HepG2 (cell line): ENCODE measurements around the gene NOL4L. TPM values are rescaled to one million over a fixed set of nuclear protein-coding genes. Genes with fewer than 3 reads are reported as not detected.

ENCODE experiments used
- AKAP8 ChIP-seq: sonication (generic); formaldehyde crosslinking; IDR thresholded peaks from 2 replicates; pipeline ENCODE4 v1.5.1; 2020; ENCODE audit warnings: mild to moderate bottlenecking, missing genetic modification reagents
- BCL6 ChIP-seq: IDR thresholded peaks from 2 replicates; pipeline ENCODE4 v1.6.1; 2016; ENCODE audit warnings: missing genetic modification reagents, missing compliant biosample characterization
- BRF2 ChIP-seq: sonication (generic); formaldehyde crosslinking; IDR thresholded peaks from 2 replicates; pipeline ENCODE4 v1.8.1; 2022; ENCODE audit warnings: mild to moderate bottlenecking, missing genetic modification reagents
- DRAP1 ChIP-seq: IDR thresholded peaks from 2 replicates; pipeline ENCODE4 v1.6.1; 2016; ENCODE audit warnings: missing genetic modification reagents, missing compliant biosample characterization
- ESRRA ChIP-seq: sonication (generic); formaldehyde crosslinking; IDR thresholded peaks from 2 replicates; pipeline ENCODE4 v1.5.1; 2020; ENCODE audit warnings: mild to moderate bottlenecking, low read depth, missing genetic modification reagents
- HIVEP1 ChIP-seq: sonication (generic); formaldehyde crosslinking; IDR thresholded peaks from 2 replicates; pipeline ENCODE4 v1.4.0; 2020; ENCODE audit warnings: mild to moderate bottlenecking, missing genetic modification reagents
- HNF4A ChIP-seq: sonication (generic); formaldehyde crosslinking; IDR thresholded peaks from 2 replicates; pipeline ENCODE4 v1.4.0; 2020; ENCODE audit warnings: missing genetic modification reagents
- HNRNPLL ChIP-seq: fragments of 200-400 bp; formaldehyde crosslinking; IDR thresholded peaks from 2 replicates; pipeline ENCODE4 v1.6.1; 2017; ENCODE audit warnings: mild to moderate bottlenecking, low read depth, low read length; ENCODE audit not compliant: poor library complexity, severe bottlenecking
- KAT8 ChIP-seq: IDR thresholded peaks from 2 replicates; pipeline ENCODE4 v1.6.1; 2016; ENCODE audit warnings: missing genetic modification reagents, missing compliant biosample characterization
- KLF11 ChIP-seq: IDR thresholded peaks from 2 replicates; pipeline ENCODE4 v1.6.1; 2016; ENCODE audit warnings: missing compliant biosample characterization
- MEF2D ChIP-seq: sonication (generic); formaldehyde crosslinking; IDR thresholded peaks from 2 replicates; pipeline ENCODE4 v1.5.1; 2020; ENCODE audit warnings: mild to moderate bottlenecking, missing genetic modification reagents
- MTF1 ChIP-seq: sonication (generic); formaldehyde crosslinking; IDR thresholded peaks from 2 replicates; pipeline ENCODE4 v1.5.0; 2020; ENCODE audit warnings: missing genetic modification reagents
- NKX3-1 ChIP-seq: sonication (generic); formaldehyde crosslinking; IDR thresholded peaks from 2 replicates; pipeline ENCODE4 v1.5.0; 2020; ENCODE audit warnings: missing genetic modification reagents
- NONO ChIP-seq, 2 experiments: fragments of 450-650 bp in 1 of 2; sonication (generic) in 1 of 2; formaldehyde crosslinking in 1 of 2; IDR thresholded peaks in 1 of 2; conservative IDR thresholded peaks in 1 of 2; 2 replicates each; pipeline versions ENCODE4 v1.6.1 to v1.8.0; 2017 to 2022; ENCODE audit warnings: mild to moderate bottlenecking in 1 of 2, missing genetic modification reagents in 1 of 2, moderate library complexity in 1 of 2
- SKI ChIP-seq: fragments of 450-650 bp; IDR thresholded peaks from one replicate; pipeline ENCODE4 v1.6.1; 2018; ENCODE audit warnings: mild to moderate bottlenecking; ENCODE audit not compliant: partially characterized antibody
- TEF ChIP-seq: sonication (generic); formaldehyde crosslinking; IDR thresholded peaks from 2 replicates; pipeline ENCODE4 v1.5.0; 2020; ENCODE audit warnings: missing genetic modification reagents
- ZBTB37 ChIP-seq: sonication (generic); formaldehyde crosslinking; IDR thresholded peaks from 2 replicates; pipeline ENCODE4 v1.4.0; 2020; ENCODE audit warnings: mild to moderate bottlenecking, missing genetic modification reagents
- ZEB1 ChIP-seq: IDR thresholded peaks from 2 replicates; pipeline ENCODE4 v1.6.1; 2012; ENCODE audit warnings: mild to moderate bottlenecking, low read depth, inconsistent platforms; ENCODE audit not compliant: insufficient replicate concordance
- ZKSCAN1 ChIP-seq: fragments of 150-350 bp; IDR thresholded peaks from 2 replicates; pipeline ENCODE4 v1.6.1; 2014; ENCODE audit warnings: low read length
- ZMYM3 ChIP-seq: sonication (generic); formaldehyde crosslinking; IDR thresholded peaks from 2 replicates; pipeline ENCODE4 v1.5.1; 2020; ENCODE audit warnings: mild to moderate bottlenecking, missing genetic modification reagents
- ZNF224 ChIP-seq: sonication (generic); formaldehyde crosslinking; IDR thresholded peaks from 2 replicates; pipeline ENCODE4 v1.5.0; 2020; ENCODE audit warnings: mild to moderate bottlenecking, missing genetic modification reagents
- ZNF446 ChIP-seq: sonication (generic); formaldehyde crosslinking; IDR thresholded peaks from 2 replicates; pipeline ENCODE4 v1.5.0; 2020; ENCODE audit warnings: mild to moderate bottlenecking, missing genetic modification reagents
- ZNF501 ChIP-seq: sonication (generic); formaldehyde crosslinking; IDR thresholded peaks from 2 replicates; pipeline ENCODE4 v1.5.1; 2020; ENCODE audit warnings: mild to moderate bottlenecking, moderate library complexity, missing genetic modification reagents
- ZNF512B ChIP-seq: sonication (generic); formaldehyde crosslinking; IDR thresholded peaks from 2 replicates; pipeline ENCODE4 v1.5.1; 2020; ENCODE audit warnings: missing genetic modification reagents, mild to moderate bottlenecking, borderline replicate concordance
- ZNF660 ChIP-seq: sonication (generic); formaldehyde crosslinking; IDR thresholded peaks from 2 replicates; pipeline ENCODE4 v1.5.1; 2020; ENCODE audit warnings: mild to moderate bottlenecking, low read depth, missing genetic modification reagents, borderline replicate concordance
- ZNF788 ChIP-seq: sonication (generic); formaldehyde crosslinking; IDR thresholded peaks from 2 replicates; pipeline ENCODE4 v1.5.0; 2020; ENCODE audit warnings: mild to moderate bottlenecking, missing genetic modification reagents, borderline replicate concordance
- polyA plus RNA-seq, 8 experiments: library from polyadenylated mRNA; depleted of rRNA in 3 of 8; stranded (reverse) in 7 of 8; unstranded in 1 of 8; fragments of >200 nt; fragmentation: Illumina TruSeq in 4 of 8; extraction: Trizol in 4 of 8; gene quantifications; 2 replicates each; pipeline versions ENCODE4 v1.2.1 to v1.2.3, GENCODE V29; 2011 to 2016; ENCODE audit warnings: low read depth in 4 of 8, missing spikeins in 1 of 8, mixed read lengths in 1 of 8; ENCODE audit not compliant: insufficient read depth in 1 of 8
- total RNA-seq, 5 experiments: library from RNA; depleted of rRNA; stranded (reverse); fragments of >200 nt; fragmentation: Illumina TruSeq; extraction: Trizol; gene quantifications; 2 replicates each; pipeline ENCODE4 v1.2.3, GENCODE V29; 2016; ENCODE audit warnings: low read depth in 1 of 5

NOL4L gene
- total and polyA plus RNA-seq, 2 of the 13 experiments (the other 11 are each of a cell fraction or from before 2014, with no cell fraction given): 16.6 to 35.4 TPM

- TF ChIP-seq DRAP1: no peak
- TF ChIP-seq ZNF224 (CRISPR knock-in tag): no peak
- TF ChIP-seq SKI: no peak
- 0 out of 2 replicates have a peak, but pooled peaks have one; percentile 28 for TF ChIP-seq MEF2D (CRISPR knock-in tag)
- peak; percentile 61; the same call in 1 of the 2 replicates for TF ChIP-seq ESRRA (CRISPR knock-in tag)
- no peak for TF ChIP-seq MTF1 (CRISPR knock-in tag)
- peak; percentile 20 for TF ChIP-seq ZEB1
- TF ChIP-seq HIVEP1: no peak
- TF ChIP-seq ZNF660 (CRISPR knock-in tag): no peak
- TF ChIP-seq BCL6 (CRISPR knock-in tag): no peak
- TF ChIP-seq ZMYM3 (CRISPR knock-in tag): peak; percentile 73; the same call in 1 of the 2 replicates
- no peak for TF ChIP-seq KAT8 (CRISPR knock-in tag)
- TF ChIP-seq HNRNPLL: no peak
- TF ChIP-seq ZNF446 (CRISPR knock-in tag): no peak
- TF ChIP-seq ZBTB37 (CRISPR knock-in tag): no peak
- no peak for TF ChIP-seq BRF2 (CRISPR knock-in tag)
- no peak for TF ChIP-seq NKX3-1 (CRISPR knock-in tag)
- TF ChIP-seq TEF (CRISPR knock-in tag): no peak
- peak; percentile 30; the same call in 1 of the 2 replicates for TF ChIP-seq ZNF788 (CRISPR knock-in tag)
- TF ChIP-seq AKAP8 (CRISPR knock-in tag): peak; percentile 84; the same call in 1 of the 2 replicates
- no peak for TF ChIP-seq KLF11 (CRISPR knock-in tag)
- TF ChIP-seq ZNF501 (CRISPR knock-in tag): no peak
- TF ChIP-seq NONO (IDR thresholded peaks at IDR 0.05): no peak
- TF ChIP-seq NONO (CRISPR knock-in tag; conservative IDR thresholded peaks at IDR 0.05): 0 out of 2 replicates have a peak, but pooled peaks have one; percentile 29
- no peak for TF ChIP-seq HNF4A (CRISPR knock-in tag)
- peak; percentile 83; the same call in 1 of the 2 replicates for TF ChIP-seq ZNF512B (CRISPR knock-in tag)
- peak; percentile 89 for TF ChIP-seq ZKSCAN1
These were observed 1.2 kb upstream of the NOL4L start (continued) for GRCh38 chr20:32586291-32586690.
